HG03039 (cell line): Measurements from ENCODE around the gene DOK7.
"Not testable (repeated sequence)": the region's sequence is repeated elsewhere in the genome, so short reads cannot be mapped to it uniquely, and the experiment has no call there.

Experiments
- ATAC-seq: cut with Tn5 transposase; IDR thresholded peaks from one replicate; pipeline ENCODE4 v1.9.1; 2021; ENCODE audit warnings: mild to moderate bottlenecking, moderate library complexity; ENCODE audit not compliant: unreplicated experiment

DOK7 gene

GRCh38 chr4:3530663-3531254, 67.7 kb downstream of the DOK7 start:
- ATAC-seq = no peak

- no peak for ATAC-seq
Measured at GRCh38 chr4:3531318-3531878, 68.3 kb downstream of the DOK7 start.

GRCh38 chr4:3531879-3532750, 69.0 kb downstream of the DOK7 start, which contains the start of gene LRPAP1:
LRPAP1 (minus strand) TSS chr4:3532422; CDS start chr4:3532412, 10 bp downstream.
- peak; percentile 88 for ATAC-seq

GRCh38 chr4:3532751-3533422, 69.8 kb downstream of the DOK7 start:
- peak; percentile 9 for ATAC-seq

GRCh38 chr4:3533423-3533820, 70.3 kb downstream of the DOK7 start:
- ATAC-seq = no peak

- ATAC-seq = not testable (repeated sequence)
Measured at GRCh38 chr4:3535812-3536211, 72.7 kb downstream of the DOK7 start.

GRCh38 chr4:3538906-3539305, 75.8 kb downstream of the DOK7 start:
- not testable (repeated sequence) for ATAC-seq

GRCh38 chr4:3543415-3543814, 80.3 kb downstream of the DOK7 start:
- ATAC-seq = not testable (repeated sequence)
